ENCODE data around the gene JAG1.

- TF ChIP-seq YY1 (IDR thresholded peaks at IDR 0.05; ENCODE audit: insufficient read depth, insufficient read length) (no peak), ZNF274 (IDR thresholded peaks at IDR 0.05; ENCODE audit: low read depth, low read length) (no peak)
These were observed 1.1 kb upstream of the JAG1 start for GRCh38 chr20:10674684-10675449.

All from NT2/D1 (cell line).